ENCODE measurements around the gene FAM3B.

FAM3B gene

DNA sequence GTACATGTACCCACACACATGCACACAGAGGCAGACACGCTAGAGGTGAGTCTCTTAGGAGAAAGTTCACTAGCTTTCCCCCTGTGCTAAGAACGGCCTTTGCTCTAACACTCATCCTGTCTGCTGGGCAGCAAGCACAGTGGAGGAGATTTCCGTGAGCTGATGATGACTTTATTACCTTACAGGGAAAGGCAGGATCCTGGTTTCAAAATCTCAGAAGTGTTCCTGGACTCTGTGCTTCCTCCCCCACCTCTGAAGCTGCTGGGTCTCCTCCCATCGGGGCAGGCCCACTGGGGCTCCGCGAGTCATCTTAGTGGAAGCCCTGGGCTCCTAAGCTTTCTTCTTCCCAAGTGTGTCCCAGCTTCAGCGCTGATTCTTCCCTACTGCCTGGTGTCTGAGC is 2.7 kb downstream of the FAM3B start:
- no peak for DNase-seq

DNA sequence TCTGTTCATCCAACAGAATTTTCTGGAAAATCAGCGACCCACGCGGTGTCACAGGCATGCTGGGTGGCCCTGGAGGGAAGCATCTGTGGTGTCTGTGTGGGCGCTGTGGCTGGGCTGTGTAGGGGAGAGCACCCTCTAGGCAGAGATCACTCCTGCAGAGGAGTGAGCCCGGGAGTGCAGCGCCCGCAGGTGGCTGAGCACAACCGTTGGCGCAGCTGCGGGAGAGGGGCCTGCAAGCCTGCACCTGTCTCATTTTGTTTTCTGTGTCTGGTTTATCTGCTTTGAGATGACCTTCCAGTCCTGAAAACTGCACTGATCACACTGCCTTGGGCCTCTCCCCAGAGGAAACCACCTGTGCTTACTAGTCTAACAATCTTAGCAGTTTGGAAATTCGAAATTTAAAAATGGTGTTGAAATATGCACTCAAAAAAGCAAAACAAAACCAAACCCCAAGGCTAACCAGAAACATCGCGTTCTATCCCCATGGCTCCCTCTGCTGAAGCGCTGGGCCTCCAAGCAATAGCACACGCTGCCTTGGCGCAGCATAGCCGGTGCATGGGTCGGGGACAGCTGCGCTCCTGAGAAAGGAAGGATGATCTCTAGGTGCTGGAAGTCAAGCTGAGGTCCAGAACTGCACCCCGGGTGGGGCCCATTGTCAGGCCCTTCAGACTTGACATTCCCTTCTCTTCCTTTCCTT is 4.8 kb downstream of the FAM3B start:
- DNase-seq, result no peak

DNA sequence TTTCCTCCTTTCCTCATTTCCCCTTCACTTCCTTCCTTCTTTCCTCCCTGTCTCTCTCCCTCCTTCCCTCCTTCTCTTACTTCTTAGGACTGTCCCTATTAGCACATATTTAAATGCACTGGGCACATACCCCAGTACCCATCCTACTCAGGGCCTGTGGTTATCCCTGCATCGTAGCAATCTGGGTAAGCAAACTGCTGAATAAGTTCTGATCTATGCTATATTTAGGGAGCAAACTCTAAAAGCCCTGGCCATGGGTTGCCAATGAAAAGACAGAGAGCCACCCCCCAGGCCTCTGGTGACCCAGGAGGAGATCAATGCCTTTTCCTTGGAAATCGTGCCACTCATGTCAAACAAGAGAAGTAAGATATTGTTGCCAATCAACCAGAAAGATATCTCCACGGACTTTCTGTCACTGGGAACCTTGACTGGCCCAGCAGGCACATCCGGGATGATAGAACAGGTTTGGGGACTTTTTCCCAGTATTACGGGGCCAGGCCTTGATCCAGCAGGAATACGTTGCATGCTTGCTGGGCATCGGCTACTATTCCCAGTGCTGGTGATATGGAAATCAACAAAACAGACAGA is 5.4 kb downstream of the FAM3B start:
- DNase-seq, result no peak

DNA sequence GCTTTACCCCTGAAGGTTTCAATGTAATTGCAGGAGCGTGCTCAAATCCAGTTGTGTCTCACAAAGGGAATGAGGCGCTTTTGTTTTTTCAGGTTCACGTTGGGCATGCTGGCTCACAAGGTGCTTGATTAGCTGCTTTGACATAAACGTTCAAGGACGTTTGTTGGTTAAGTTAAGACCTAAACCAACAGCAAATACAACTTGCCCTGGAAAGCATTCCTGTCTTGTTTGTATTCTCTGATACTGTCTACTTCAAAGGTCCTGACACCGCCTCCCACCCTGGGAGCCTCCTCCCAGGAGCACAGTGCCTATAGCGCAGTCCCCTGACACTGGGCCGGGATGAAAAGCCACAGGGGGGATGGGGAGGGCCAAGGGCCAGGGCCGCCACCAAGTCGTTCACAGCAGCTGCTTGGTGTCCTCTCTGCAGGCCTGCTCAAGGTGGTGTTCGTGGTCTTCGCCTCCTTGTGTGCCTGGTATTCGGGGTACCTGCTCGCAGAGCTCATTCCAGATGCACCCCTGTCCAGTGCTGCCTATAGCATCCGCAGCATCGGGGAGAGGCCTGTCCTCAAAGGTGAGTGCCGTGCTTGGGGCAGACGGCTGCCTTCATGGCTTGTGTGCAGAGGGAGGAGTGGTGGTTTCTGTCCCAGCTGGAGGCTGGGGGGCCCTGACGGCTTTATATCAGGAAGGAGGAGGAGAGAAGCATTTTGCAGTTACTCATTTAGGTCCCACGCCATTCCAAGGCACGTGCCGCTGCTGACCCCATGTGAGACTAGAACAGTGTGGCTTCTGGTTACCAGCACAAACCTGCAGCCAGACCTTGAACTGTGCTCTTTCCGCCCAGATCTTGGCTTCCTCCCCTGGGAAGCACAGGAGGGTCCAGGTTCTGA is 6.1 kb downstream of the FAM3B start:
- no peak for DNase-seq

DNA sequence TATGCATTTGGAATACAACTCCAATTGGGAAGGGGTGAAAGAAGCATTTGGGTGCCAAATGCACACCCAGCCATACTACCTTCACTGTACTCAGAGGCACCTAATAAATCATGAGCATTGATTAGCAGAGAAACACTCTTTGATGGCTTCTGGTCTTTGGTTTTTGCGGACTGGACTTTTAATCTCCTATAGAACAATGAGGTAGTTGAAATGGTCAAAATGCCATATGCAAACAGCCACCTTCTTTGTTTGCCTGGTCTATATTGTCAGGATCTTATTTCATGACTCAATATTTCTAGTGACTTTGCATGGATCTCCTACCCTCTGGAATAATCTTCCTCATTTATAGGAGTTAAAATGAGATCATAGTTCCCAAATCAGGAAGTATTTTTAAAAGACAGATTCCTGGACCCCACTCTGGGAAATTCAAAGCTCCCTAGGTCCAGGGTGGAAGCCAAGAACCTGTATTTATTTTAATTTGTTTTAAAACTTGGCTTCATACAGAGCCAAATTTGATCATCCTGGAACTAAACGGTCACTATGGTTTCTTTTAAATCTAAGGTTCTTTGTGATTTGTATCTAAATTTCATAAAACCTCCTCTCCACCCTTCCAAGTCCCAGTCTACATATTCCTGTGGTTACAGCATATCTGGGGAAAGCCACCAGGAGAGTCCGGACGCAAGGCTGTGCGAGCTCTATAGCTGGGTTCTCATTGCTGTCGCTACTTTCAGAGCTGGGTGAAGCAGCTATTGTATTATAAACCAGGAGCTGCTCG is 8.7 kb downstream of the FAM3B start:
- DNase-seq, result no peak

DNA sequence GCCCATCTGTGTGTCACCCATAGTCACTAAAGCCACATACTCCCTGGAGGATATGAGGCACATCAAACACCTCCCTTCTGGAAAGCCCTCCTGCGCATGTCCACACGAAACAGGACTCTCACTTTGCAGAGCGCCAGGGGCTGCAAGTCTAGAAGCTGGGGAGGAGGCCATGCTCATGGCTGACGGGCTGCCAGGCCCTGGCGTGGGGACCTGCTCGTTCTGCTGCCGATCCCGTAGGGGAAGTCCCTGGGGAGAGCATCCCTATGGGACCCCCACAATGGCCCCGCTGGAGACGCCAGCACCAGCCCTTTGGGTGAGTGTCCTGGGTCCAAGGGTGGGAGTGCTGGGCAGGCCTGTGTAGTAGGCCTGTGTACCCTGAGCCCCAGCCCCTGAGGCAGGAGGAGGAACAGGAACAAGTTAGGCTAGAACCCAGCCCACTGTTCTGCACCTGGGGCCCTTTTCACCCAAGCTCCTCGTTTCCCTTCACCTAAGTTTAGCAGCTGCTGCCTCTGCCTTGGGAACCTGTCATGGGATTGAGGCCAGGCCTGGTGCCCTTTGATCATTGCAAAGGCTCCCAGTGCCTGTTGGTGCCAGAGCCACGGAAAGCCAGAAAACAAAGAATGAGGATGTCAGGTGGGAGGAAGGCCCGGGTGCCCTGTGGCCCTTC is 9.9 kb downstream of the FAM3B start:
- DNase-seq, result no peak

DNA sequence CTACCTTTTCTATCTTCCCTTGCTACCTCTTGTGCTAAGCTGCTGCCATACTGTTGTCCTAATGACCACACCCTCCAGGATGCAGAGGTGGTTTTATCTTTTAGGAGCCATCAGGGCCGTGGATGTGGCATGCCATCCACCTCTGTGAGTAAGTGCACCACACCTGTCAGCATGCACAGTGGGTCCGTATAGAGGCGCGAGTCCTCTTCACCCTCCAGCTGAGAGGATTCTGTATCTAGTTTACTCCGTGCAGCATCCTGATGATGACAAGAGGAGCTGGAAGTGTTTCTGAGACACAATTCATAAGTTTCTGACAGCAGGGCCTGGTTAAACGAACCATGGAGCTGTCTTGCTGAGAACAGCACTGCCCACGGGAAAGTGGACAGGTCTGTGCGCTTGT is 11.2 kb downstream of the FAM3B start:
- no peak for DNase-seq

DNA sequence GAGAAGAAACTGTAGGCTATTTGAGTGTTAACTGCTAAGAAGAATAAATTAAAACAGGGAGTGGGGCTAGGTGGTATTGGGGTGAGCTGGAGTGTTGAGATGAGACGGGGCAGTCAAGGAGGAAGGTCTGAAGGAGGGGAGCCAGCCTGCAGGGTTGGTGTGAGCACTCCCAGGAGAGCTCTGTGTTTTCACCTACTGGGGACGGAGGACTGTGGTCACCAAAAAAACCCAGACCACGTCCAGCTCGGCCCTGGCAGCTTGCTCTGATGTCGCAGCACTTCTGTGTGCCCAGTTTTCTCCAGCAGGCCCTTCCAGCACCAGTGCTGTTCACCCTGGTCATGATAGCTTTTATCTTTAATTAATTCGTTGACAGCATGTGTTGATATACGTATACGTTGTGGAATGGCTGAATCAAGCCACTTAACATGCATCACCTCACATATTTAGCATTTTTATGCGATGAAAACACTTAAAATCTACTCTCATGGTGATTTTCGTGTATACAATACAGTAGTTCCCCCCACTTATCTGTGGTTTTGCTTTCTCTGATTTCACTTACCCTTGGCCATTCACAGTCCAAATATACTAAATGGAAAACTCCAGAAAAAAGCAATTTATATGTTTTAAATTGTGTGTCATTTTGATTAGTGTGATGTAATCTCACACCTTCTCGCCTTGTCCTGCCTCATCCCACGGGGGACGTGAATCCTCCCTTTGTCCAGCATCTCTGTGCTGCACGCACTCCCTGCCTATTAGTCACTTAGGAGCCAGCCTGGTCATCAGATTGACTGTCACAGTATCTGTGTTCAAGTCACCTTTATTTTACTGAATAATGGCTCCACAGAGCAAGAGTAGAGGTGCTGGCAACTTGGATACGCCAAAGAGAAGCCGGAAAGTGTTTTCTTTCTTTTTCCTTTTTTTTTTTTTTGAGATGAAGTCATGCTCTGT is 12.3 kb downstream of the FAM3B start:
- no peak for DNase-seq

DNA sequence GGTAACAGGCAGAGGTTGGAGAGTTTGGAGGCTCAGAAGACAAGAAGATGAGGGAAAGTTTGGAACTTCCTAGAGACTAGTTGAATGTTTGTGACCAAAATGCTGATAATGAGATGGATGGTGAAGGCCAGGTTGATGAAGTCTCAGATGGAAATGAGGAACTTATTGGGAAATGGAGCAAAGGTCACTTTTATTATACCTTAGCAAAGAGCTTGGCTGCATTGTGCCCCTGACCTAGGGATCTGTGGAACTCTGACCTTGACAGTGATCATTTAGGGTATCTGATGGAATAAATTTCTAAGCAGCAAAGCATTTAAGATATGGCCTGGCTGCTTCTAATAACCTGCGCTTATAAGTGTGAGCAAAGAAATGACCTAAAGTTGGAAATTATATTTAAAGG is 17.2 kb downstream of the FAM3B start:
- DNase-seq, result no peak

DNA sequence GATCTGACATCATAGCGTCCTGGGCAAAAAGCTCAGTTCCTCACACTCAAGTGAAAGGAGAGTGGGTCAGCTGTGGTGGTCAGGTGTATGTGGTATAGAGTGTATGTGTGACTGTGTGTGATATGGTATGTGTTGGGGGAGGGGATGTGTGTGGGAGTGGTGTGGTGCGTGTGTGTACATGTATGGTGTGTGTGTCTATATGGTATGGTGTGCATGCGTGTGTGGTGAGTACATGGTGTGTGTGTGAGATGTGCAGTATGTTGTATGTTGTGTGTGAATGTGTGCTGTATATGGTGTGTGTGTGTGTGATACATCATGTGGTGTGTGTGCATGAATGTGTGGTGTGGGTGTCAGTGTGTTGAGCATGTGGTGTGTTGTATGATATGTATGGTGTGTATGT is 20.9 kb downstream of the FAM3B start:
- no peak for DNase-seq

DNA sequence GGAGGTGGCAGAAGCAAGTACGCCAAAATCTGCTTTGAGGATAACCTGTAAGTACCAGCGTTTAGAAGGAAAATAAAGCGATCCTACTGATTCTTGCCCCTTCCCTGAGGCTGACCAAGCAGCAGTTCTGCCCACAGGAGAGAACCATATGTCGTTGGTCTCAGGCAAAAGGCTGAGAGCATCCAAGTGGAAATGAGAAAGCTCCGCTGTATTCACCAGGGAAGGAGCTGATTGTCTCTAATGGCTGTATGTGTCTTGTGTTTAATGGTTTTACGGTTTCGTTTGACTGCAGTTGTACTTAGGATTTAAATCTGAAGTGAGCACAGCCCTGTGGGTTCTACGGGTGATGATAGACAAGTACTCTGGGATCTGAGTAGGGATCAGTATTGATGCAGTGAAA is 21.9 kb downstream of the FAM3B start:
- no peak for DNase-seq

DNA sequence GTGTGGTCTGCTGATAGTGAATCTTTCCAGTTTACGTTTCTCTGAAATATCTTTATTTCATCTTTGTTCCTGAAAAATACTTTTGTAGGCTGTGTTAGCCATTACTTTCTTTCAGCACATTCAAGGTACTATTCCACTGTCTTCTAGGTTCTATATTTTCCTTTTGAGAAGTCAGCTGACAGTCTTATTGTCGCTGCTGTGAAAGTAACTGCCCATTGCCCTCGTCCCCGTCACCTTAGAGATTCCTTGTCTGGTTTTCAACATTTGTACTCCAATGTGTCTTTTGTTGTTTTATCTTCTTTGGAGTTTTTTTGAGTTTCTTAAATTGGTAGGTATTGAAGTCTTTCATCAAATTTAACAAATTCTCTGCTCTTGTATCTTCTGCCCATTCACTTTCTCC is 25.4 kb downstream of the FAM3B start:
- no peak for DNase-seq

DNA sequence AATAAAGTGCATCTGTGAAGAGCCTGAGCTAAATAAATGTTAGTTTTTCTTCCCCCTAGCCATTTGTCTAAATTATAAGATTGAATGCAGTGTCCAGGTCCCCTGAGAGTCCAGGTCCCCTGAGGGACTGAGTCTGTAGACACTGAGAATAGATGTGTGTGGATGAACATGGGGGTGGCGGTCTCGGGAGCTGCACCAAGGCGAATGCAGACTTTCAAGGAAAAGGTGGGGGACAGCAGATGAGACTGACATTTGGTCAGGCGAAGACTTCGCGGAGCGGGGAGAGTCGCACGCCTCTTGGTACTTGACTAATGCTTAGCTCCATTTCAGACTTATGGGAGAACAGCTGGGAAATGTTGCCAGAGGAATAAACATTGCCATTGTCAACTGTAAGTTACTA is 27.5 kb downstream of the FAM3B start:
- no peak for DNase-seq

DNA sequence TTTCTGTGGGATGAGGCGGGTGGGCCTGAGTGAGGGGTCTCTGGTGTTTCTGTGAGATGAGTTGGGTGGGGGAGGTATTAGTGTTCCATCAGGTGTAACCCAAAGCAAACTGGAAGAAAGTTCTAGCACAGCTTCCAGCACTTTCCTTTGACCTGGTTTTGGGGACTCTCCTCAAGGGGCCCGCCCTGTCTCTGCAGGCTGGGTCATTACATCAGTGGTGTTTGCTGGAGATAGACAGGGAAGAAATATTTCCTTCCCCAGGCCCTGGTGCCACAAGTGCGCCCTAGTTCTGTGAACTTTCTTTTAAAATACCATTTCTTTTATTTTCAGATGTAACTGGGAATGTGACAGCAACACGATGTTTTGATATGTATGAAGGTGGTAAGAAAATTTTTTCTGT is 28.8 kb downstream of the FAM3B start:
- DNase-seq, result no peak

DNA sequence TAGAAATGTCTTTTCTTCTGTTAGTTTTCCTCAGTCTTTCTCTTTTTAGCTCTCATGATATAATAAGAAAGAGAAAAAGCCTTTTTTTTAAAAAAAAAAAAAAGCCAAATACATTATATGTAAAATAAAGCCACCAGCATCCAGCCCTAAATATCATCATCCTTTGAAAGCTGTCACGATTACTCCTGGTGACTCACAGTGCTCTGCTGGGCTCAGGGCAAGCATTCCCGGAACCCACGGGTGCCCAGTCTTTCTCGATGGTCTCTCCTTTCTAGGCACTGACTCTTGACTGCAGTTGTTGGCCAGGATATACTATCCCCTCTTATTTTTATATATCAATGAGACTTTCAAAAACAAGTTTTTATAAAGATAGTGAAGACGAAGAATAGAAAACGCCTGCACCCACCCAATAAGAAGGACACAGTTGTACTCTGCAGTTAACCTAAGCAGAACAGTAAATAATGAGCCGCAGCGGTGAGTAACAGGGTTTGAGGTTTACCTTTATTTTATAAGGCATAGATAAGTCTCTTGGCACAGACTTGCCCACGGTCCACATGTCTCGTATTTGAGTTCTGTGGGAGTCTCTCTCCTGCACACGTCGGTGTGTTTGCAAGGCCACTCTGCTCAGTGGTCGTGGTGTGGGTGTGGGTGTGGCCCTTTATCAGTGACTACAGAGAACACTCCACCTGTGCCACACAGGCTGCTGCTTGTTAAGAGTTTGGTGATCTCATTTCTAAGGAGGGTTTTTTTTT is 29.5 kb downstream of the FAM3B start:
- DNase-seq, result no peak

DNA sequence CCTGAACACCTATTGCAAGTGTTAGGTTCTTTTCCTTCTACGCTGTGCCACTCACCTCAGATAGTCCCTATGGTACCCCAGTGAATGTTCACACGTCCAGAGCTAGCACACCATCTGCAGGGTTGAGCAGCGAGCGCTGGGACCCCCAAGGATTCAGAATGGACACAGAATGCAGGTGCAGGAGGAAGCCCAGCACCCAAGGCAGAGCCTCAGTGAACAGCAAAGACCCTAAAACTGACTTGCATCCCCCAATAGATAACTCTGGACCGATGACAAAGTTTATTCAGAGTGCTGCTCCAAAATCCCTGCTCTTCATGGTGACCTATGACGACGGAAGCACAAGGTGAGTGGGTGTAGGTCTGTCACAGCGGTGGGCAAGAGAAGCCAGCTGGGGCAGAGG is 30.2 kb downstream of the FAM3B start:
- DNase-seq, result no peak

DNA sequence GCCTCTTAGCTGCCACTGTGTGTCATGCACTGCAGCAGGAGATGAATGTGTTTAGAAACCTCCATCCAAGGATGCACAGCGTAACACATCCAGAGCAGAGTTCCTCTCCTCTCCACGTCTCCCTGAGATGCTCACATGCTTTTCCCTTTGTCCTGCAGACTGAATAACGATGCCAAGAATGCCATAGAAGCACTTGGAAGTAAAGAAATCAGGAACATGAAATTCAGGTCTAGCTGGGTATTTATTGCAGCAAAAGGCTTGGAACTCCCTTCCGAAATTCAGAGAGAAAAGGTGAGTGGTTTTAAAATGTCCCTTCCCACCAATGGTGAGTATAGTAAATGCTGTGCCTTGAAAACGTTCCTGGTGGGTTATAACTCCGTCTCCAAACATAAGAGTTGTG is 31.8 kb downstream of the FAM3B start:
- no peak for DNase-seq

DNA sequence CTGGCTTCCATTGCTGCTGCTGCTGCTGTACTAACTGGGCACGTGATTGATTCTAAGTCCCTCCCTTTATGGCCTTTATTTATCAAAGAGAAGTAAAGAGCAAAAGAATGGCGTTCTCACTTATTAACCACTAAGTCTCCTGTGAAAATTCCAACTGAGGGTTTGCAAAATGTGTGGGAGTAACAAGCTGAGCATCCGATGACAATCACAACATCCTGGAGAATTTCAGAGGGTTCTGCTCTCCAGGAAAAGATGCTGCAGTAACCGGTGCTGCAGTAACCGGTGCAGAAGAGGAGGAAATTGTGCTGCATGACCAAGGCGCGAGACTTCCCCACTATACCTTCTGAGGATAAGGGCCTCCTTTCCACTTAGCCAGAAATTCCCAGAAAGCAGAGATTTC is 32.5 kb downstream of the FAM3B start:
- DNase-seq, result no peak

DNA sequence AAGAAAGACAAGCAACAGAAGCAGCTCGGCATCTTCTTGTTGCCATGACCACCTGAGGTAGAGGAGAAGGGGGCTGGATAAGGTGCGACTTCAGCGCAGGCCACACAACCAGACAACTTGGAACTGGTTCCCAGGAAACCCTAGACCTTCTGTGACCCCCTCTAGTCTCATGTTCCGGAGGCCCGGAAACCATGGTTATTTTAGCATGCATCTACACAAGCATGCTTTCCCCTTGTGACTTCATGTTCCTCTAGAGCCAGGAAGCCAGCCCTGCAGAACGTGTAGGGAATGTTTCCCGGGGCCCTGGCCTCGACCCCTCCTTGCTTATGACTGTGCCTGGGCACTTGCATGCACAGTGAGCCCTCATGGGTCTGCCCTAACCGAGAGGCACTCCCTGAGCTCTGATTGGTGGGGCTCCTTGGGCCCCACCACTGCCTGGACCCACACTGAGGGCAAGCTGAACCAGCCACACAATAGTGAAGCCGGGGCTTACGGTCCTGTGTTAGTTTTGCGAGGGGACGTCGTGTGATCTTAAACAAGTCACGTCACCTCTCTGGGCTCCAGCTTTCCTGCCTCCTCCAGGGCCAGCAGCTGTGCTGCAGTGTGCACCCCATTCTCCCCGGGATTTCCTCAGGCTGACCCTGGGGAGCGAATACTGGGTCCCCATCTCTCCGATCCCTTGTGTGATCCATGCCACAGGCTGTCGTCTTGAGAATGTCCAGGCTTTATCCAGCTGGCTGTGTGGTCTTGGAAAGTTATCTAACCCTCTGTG is 33.2 kb downstream of the FAM3B start:
- DNase-seq, result no peak

Data from activated CD4-positive, alpha-beta T cell treated with anti-CD3 and anti-CD28 coated beads, Interleukin-2, amount 50 U/mL, for 48 hours (primary cell).